PC-9 (cell line): ENCODE measurements around the gene RNF152. TPM values are rescaled to one million over a fixed set of nuclear protein-coding genes. Genes with fewer than 3 reads are reported as not detected.

Source experiments
- BruUV-seq: library from RNA; stranded (reverse); fragments of 400-500 nt; replicated peaks from 2 replicates; lab custom pipeline; 2021; lab: Mats Ljungman, UMichigan
- CTCF ChIA-PET: fragments of 300-600 bp; sonication (Branson Sonifier 250); formaldehyde crosslinking; loops from one replicate; lab custom pipeline; 2022; ENCODE audit warnings: antibody characterized with exemption; lab: Charles Lee
- POLR2A ChIA-PET: fragments of 300-600 bp; sonication (Branson Sonifier 250); formaldehyde crosslinking; loops from one replicate; lab custom pipeline; 2022; ENCODE audit warnings: antibody characterized with exemption; ENCODE audit not compliant: unreplicated experiment; lab: Charles Lee
- DNase-seq, 2 experiments: peaks; one replicate each; pipeline versions ENCODE4 v3.0.0 to v3.0.0-alpha.2; 2015 to 2022; ENCODE audit warnings: mixed read lengths in 1 of 2
- H2AFZ ChIP-seq: fragments of 200-600 bp; sonication (generic); 2 replicates; pipeline ENCODE4 v1.8.1; 2017; ENCODE audit warnings: antibody characterized with exemption
- H3F3A ChIP-seq: fragments of 200-600 bp; sonication (generic); 2 replicates; pipeline ENCODE4 v1.8.1; 2017; ENCODE audit warnings: antibody characterized with exemption, mild to moderate bottlenecking, low read depth; ENCODE audit not compliant: insufficient read depth
- H3K27ac ChIP-seq: fragments of 200-600 bp; sonication (generic); 2 replicates; pipeline ENCODE4 v1.6.1; 2016; ENCODE audit warnings: mixed run types
- H3K27me3 ChIP-seq: fragments of 200-600 bp; sonication (generic); 2 replicates; pipeline ENCODE4 v1.6.1; 2016; ENCODE audit warnings: low read depth, mixed run types; ENCODE audit not compliant: insufficient read depth
- H3K36me3 ChIP-seq: fragments of 200-600 bp; sonication (generic); 2 replicates; pipeline ENCODE4 v1.6.1; 2016; ENCODE audit warnings: low read depth, mixed run types
- H3K4me1 ChIP-seq: fragments of 200-600 bp; sonication (generic); replicated peaks from 2 replicates; pipeline ENCODE4 v1.6.1; 2016; ENCODE audit warnings: mixed run types; ENCODE audit not compliant: insufficient read depth
- H3K4me2 ChIP-seq: fragments of 200-600 bp; sonication (generic); 2 replicates; pipeline ENCODE4 v1.6.1; 2017; ENCODE audit warnings: mixed run types
- H3K4me3 ChIP-seq: fragments of 200-600 bp; sonication (generic); 2 replicates; pipeline ENCODE4 v1.6.1; 2016; ENCODE audit warnings: mixed run types
- H3K79me2 ChIP-seq: fragments of 200-600 bp; sonication (generic); 2 replicates; pipeline ENCODE4 v1.6.1; 2017; ENCODE audit warnings: low read depth, mixed run types
- H3K9me2 ChIP-seq: fragments of 200-600 bp; sonication (generic); 2 replicates; pipeline ENCODE4 v1.8.1; 2017; ENCODE audit warnings: mild to moderate bottlenecking; ENCODE audit not compliant: insufficient read depth
- H3K9me3 ChIP-seq: fragments of 200-600 bp; sonication (generic); 2 replicates; pipeline ENCODE4 v1.8.1; 2016; ENCODE audit warnings: low read depth; ENCODE audit not compliant: insufficient read depth
- H4K20me1 ChIP-seq: fragments of 200-600 bp; sonication (generic); 2 replicates; pipeline ENCODE4 v1.8.1; 2017; ENCODE audit not compliant: insufficient read depth
- EZH2 ChIP-seq: fragments of 200-600 bp; sonication (generic); IDR thresholded peaks from 2 replicates; pipeline ENCODE4 v1.8.0; 2017; ENCODE audit warnings: antibody characterized with exemption, low read depth
- intact Hi-C: fragments of 100-400 bp; cut with micrococcal nuclease; formaldehyde crosslinking; loops from one replicate; pipeline ENCODE4 v1.10.0; 2022; ENCODE audit not compliant: unreplicated experiment
- total RNA-seq: library from RNA; stranded (reverse); gene quantifications from 2 replicates; pipeline ENCODE4 v1.2.3, GENCODE V29; 2021
- TF ChIP-seq, protein P1 (sequence below): fragments of 200-600 bp; sonication (generic); conservative IDR thresholded peaks from 2 replicates; pipeline ENCODE4 v1.6.1; 2017; ENCODE audit warnings: mixed run types, antibody characterized with exemption, mild to moderate bottlenecking, moderate library complexity

The RNF152 gene
- total RNA-seq, 1 experiment from 2014 or later, result not detected

DNA sequence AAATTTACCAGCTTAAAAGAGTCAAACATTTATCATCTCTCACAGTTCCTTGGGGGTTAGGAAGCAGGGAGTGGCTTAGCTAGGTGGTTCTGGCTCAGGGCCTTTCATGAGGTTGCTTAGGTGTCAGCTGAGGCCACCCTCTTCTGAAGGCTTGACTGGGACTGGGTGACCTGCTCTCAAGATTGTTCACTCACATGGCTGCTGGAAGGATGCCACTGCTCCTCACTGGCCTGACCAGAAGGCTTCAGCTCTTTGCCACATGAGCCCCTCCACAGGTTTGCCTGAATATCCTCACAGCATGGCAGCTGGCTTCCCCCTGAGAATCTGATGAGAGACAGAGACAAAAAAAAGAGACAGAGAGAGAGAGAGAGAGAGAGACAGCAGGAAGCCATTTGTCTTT is 17.3 kb upstream of the RNF152 start:
- H3K9me3 ChIP-seq, result no peaks in the 10 kb centered on the region
- H3F3A ChIP-seq, result no peaks in the 10 kb centered on the region
- CTCF ChIA-PET, result interaction anchor here (0.6 kb wide), 1 partner anchor 319 kb away, joined by 3 read pairs; no protein-coding TSS in a partner anchor
- H3K4me1 ChIP-seq, result no peaks in the 10 kb centered on the region
- POLR2A ChIA-PET, result no interaction called here
- BruUV-seq, result no TSS peak
- H3K4me3 ChIP-seq, result no peak overlapping the region
- intact Hi-C loops, result no loop called here
- DNase-seq, result no peak
- no peaks in the 10 kb centered on the region for H3K9me2 ChIP-seq
- no peaks in the 10 kb centered on the region for H3K36me3 ChIP-seq
- no peak for TF ChIP-seq EZH2
- TF ChIP-seq, protein P1, sequence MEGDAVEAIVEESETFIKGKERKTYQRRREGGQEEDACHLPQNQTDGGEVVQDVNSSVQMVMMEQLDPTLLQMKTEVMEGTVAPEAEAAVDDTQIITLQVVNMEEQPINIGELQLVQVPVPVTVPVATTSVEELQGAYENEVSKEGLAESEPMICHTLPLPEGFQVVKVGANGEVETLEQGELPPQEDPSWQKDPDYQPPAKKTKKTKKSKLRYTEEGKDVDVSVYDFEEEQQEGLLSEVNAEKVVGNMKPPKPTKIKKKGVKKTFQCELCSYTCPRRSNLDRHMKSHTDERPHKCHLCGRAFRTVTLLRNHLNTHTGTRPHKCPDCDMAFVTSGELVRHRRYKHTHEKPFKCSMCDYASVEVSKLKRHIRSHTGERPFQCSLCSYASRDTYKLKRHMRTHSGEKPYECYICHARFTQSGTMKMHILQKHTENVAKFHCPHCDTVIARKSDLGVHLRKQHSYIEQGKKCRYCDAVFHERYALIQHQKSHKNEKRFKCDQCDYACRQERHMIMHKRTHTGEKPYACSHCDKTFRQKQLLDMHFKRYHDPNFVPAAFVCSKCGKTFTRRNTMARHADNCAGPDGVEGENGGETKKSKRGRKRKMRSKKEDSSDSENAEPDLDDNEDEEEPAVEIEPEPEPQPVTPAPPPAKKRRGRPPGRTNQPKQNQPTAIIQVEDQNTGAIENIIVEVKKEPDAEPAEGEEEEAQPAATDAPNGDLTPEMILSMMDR, result no peak
- H3K27me3 ChIP-seq, result no peaks in the 10 kb centered on the region
- H3K27ac ChIP-seq, result no peak overlapping the region
- H3K4me2 ChIP-seq, result no peak overlapping the region
- no peaks in the 10 kb centered on the region for H3K79me2 ChIP-seq
- no peak overlapping the region for H2AFZ ChIP-seq
- H4K20me1 ChIP-seq, result no peaks in the 10 kb centered on the region

GRCh38 chr18:61908661-61909060 is 15.9 kb upstream of the RNF152 start:
- no peaks in the 10 kb centered on the region for H4K20me1 ChIP-seq
- no peaks in the 10 kb centered on the region for H3F3A ChIP-seq
- BruUV-seq, result no TSS peak
- no peaks in the 10 kb centered on the region for H3K4me1 ChIP-seq
- H3K4me3 ChIP-seq, result no peak overlapping the region
- H3K27me3 ChIP-seq, result no peaks in the 10 kb centered on the region
- POLR2A ChIA-PET, result no interaction called here
- intact Hi-C loops, result no loop called here
- TF ChIP-seq, protein P1, result no peak
- no peak for TF ChIP-seq EZH2
- no peak for DNase-seq
- H2AFZ ChIP-seq, result no peak overlapping the region
- no peaks in the 10 kb centered on the region for H3K9me2 ChIP-seq
- no peaks in the 10 kb centered on the region for H3K79me2 ChIP-seq
- H3K36me3 ChIP-seq, result no peaks in the 10 kb centered on the region
- H3K9me3 ChIP-seq, result no peaks in the 10 kb centered on the region
- no peak overlapping the region for H3K27ac ChIP-seq
- H3K4me2 ChIP-seq, result no peak overlapping the region
- CTCF ChIA-PET, result no interaction called here

DNA sequence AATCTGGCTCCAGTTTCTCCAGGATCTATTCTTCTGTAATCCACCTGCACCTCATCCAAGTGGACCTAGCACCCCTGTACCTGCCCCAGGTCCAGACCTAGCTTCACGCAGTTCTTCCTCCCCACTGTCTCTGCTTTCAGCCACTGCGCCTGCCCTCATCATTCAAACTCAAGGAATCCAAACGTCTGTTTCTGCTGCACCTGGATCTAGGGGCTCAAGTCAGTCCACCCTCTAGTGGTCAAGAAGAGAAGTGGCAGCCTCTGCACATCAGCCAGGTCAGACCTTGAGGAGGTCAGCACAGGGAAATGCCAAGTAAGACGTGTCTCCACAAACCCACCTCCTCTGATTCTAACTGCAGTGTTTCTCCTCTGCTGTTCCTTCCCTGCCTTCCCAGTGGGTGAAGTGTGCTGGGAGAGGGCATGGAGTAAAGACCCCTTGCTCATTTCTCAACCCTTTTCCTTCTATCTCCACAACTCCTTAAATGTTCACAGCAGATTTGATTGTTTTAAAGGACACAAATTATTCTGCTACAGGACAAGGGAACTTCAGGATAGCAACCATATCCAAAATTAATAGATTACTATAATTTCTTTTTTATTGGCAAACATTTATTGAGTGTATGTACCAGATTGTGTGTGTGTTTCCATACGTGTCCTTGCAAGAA is 8.6 kb upstream of the RNF152 start:
- H3K4me1 ChIP-seq, result no peaks in the 10 kb centered on the region
- no peak overlapping the region for H3K4me2 ChIP-seq
- no peaks in the 10 kb centered on the region for H3K9me2 ChIP-seq
- no peaks in the 10 kb centered on the region for H3K36me3 ChIP-seq
- H3K27ac ChIP-seq, result no peak overlapping the region
- no peak overlapping the region for H2AFZ ChIP-seq
- H3F3A ChIP-seq, result no peaks in the 10 kb centered on the region
- CTCF ChIA-PET, result no interaction called here
- TF ChIP-seq EZH2, result no peak
- TF ChIP-seq, protein P1, result peak; percentile 88
- POLR2A ChIA-PET, result no interaction called here
- no peaks in the 10 kb centered on the region for H3K9me3 ChIP-seq
- H3K4me3 ChIP-seq, result no peak overlapping the region
- no peaks in the 10 kb centered on the region for H3K27me3 ChIP-seq
- peak; percentile 24 to 51 for DNase-seq
- no peaks in the 10 kb centered on the region for H4K20me1 ChIP-seq
- no peaks in the 10 kb centered on the region for H3K79me2 ChIP-seq
- intact Hi-C loops, result no loop called here
- BruUV-seq, result no TSS peak
